ELR (cell line): ENCODE data around the gene AXIN1.
"Not testable (repeated sequence)": the region's sequence is repeated elsewhere in the genome, so short reads cannot be mapped to it uniquely, and the experiment has no call there.

Experiments
- DNase-seq: peaks from one replicate; pipeline ENCODE4 v3.0.0-alpha.2; 2015; ENCODE audit warnings: low read depth

AXIN1 gene

GRCh38 chr16:353404-354290 is 1.1 kb upstream of the AXIN1 start:
- DNase-seq, result no peak

GRCh38 chr16:351804-352520 is 561 bp downstream of the AXIN1 start:
- DNase-seq, result peak; percentile 31

GRCh38 chr16:350203-350602 is 2.3 kb downstream of the AXIN1 start:
- DNase-seq, result no peak

- no peak for DNase-seq
Measured at GRCh38 chr16:349211-349610, 3.3 kb downstream of the AXIN1 start.

GRCh38 chr16:348495-348894 is 4.0 kb downstream of the AXIN1 start:
- not testable (repeated sequence) for DNase-seq

GRCh38 chr16:347203-347602 is 5.3 kb downstream of the AXIN1 start:
- DNase-seq, result no peak

GRCh38 chr16:346587-346986 is 5.9 kb downstream of the AXIN1 start:
- DNase-seq, result peak; percentile 61

- no peak for DNase-seq
Measured at GRCh38 chr16:345772-346171, 6.8 kb downstream of the AXIN1 start.

GRCh38 chr16:342455-343213 is 9.9 kb downstream of the AXIN1 start:
- DNase-seq, result no peak

GRCh38 chr16:341974-342336 is 10.6 kb downstream of the AXIN1 start:
- not testable (repeated sequence) for DNase-seq

- not testable (repeated sequence) for DNase-seq
Measured at GRCh38 chr16:341095-341973, 11.2 kb downstream of the AXIN1 start.

- DNase-seq, result no peak
Measured at GRCh38 chr16:340370-341091, 12.0 kb downstream of the AXIN1 start.

GRCh38 chr16:339680-340079 is 12.8 kb downstream of the AXIN1 start:
- DNase-seq, result no peak

GRCh38 chr16:337975-338575 is 14.4 kb downstream of the AXIN1 start:
- no peak for DNase-seq

- no peak for DNase-seq
Measured at GRCh38 chr16:337437-337836, 15.1 kb downstream of the AXIN1 start.

- DNase-seq, result no peak
Measured at GRCh38 chr16:336269-336668, 16.3 kb downstream of the AXIN1 start.

GRCh38 chr16:334861-335632 is 17.5 kb downstream of the AXIN1 start:
- not testable (repeated sequence) for DNase-seq

GRCh38 chr16:334164-334832 is 18.2 kb downstream of the AXIN1 start:
- not testable (repeated sequence) for DNase-seq
